Measurements from ENCODE around the gene SEPTIN5.

Gene SEPTIN5

GRCh38 chr22:19764636-19765476, 50.6 kb downstream of the SEPTIN5 start:
- Histone ChIP-seq H3K27ac (peak overlapping the region; percentile 47; the same call in 1 of the 2 replicates), H3K9me3 (ENCODE audit: severe bottlenecking) (no peaks in the 10 kb centered on the region), H3K27me3 (ENCODE audit: insufficient read depth, low read depth, severe bottlenecking) (no peaks in the 10 kb centered on the region), H3K36me3 (peaks cover 40% of the 10 kb centered on the region), H3K4me3 (ENCODE audit: low read depth, low read length) (no peak overlapping the region)
- no peak for DNase-seq
- no peak for TF ChIP-seq CTCF (IDR thresholded peaks at IDR 0.05; ENCODE audit: low read depth, low read length)

GRCh38 chr22:19765477-19766239, 51.4 kb downstream of the SEPTIN5 start:
- Histone ChIP-seq H3K27me3 (ENCODE audit: insufficient read depth, low read depth, severe bottlenecking) (no peaks in the 10 kb centered on the region), H3K4me3 (ENCODE audit: low read depth, low read length) (no peak overlapping the region), H3K36me3 (peaks cover 40% of the 10 kb centered on the region), H3K27ac (peak overlapping the region; percentile 47; the same call in 1 of the 2 replicates), H3K9me3 (ENCODE audit: severe bottlenecking) (no peaks in the 10 kb centered on the region)
- TF ChIP-seq CTCF (IDR thresholded peaks at IDR 0.05; ENCODE audit: low read depth, low read length): no peak
- DNase-seq: peak; percentile 42

- Histone ChIP-seq H3K4me3 (ENCODE audit: low read depth, low read length) (no peak overlapping the region), H3K27ac (no peak overlapping the region), H3K36me3 (peaks cover 40% of the 10 kb centered on the region), H3K27me3 (ENCODE audit: insufficient read depth, low read depth, severe bottlenecking) (no peaks in the 10 kb centered on the region), H3K9me3 (ENCODE audit: severe bottlenecking) (no peaks in the 10 kb centered on the region)
- no peak for DNase-seq
- TF ChIP-seq CTCF (IDR thresholded peaks at IDR 0.05; ENCODE audit: low read depth, low read length): no peak
Measured at GRCh38 chr22:19766240-19766510, 51.9 kb downstream of the SEPTIN5 start.

GRCh38 chr22:19766511-19767426, 52.5 kb downstream of the SEPTIN5 start:
- Histone ChIP-seq H3K27ac (no peak overlapping the region), H3K4me3 (ENCODE audit: low read depth, low read length) (no peak overlapping the region), H3K9me3 (ENCODE audit: severe bottlenecking) (no peaks in the 10 kb centered on the region), H3K36me3 (peaks cover 40% of the 10 kb centered on the region), H3K27me3 (ENCODE audit: insufficient read depth, low read depth, severe bottlenecking) (no peaks in the 10 kb centered on the region)
- DNase-seq: no peak
- no peak for TF ChIP-seq CTCF (IDR thresholded peaks at IDR 0.05; ENCODE audit: low read depth, low read length)

GRCh38 chr22:19767427-19768341, 53.4 kb downstream of the SEPTIN5 start:
- H3K4me3 ChIP-seq (ENCODE audit: low read depth, low read length): no peak overlapping the region
- H3K36me3 ChIP-seq: peaks cover 40% of the 10 kb centered on the region
- no peak overlapping the region for H3K27ac ChIP-seq
- no peak for DNase-seq
- no peaks in the 10 kb centered on the region for H3K27me3 ChIP-seq (ENCODE audit: insufficient read depth, low read depth, severe bottlenecking)
- no peaks in the 10 kb centered on the region for H3K9me3 ChIP-seq (ENCODE audit: severe bottlenecking)
- no peak for TF ChIP-seq CTCF (IDR thresholded peaks at IDR 0.05; ENCODE audit: low read depth, low read length)
